AG10803 (cell line): ENCODE data around the gene ABCA7.

ENCODE experiments used
- DNase-seq: peaks from one replicate; pipeline ENCODE4 v3.0.0; 2010; ENCODE audit warnings: low read depth
- H3K4me3 ChIP-seq: 2 replicates; pipeline ENCODE4 v1.5.1; 2011; ENCODE audit warnings: mild to moderate bottlenecking, low read length, control low read depth
- TF ChIP-seq, protein P1 (sequence below): conservative IDR thresholded peaks from 2 replicates; pipeline ENCODE4 v1.5.1; 2011; ENCODE audit warnings: mild to moderate bottlenecking, low read length, control low read depth, inconsistent platforms

Gene ABCA7

DNA sequence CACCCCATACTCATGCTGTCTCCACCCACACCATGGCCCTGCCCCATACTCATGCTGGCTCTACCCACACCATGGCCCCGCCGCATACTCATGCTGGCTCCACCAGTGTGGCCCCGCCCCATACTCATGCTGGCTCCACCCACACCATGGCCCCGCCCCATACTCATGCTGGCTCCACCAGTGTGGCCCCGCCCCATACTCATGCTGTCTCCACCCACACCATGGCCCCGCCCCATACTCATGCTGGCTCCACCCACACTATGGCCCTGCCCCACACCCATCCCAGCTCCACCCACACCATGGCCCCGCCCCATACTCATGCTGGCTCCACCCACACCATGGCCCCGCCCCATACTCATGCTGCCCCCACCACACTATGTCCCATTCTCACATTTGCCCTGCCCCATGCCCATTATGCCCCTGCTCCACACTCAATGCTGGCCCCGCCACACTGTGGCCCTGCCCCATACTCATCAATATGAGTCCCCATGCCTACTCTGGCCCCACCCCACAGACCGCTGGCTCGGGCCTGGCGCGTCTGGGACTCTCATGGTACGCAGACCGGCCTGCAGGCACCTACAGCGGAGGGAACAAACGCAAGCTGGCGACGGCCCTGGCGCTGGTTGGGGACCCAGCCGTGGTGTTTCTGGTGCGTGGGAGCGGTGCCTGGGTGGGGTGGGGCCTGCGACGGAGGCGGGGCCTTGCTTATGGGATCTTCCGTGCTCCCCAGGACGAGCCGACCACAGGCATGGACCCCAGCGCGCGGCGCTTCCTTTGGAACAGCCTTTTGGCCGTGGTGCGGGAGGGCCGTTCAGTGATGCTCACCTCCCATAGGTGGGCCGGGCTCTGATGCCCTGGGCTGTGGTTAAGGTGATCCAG, 23.4 kb downstream of the ABCA7 start:
- H3K4me3 ChIP-seq = no peak overlapping the region
- TF ChIP-seq, protein P1, sequence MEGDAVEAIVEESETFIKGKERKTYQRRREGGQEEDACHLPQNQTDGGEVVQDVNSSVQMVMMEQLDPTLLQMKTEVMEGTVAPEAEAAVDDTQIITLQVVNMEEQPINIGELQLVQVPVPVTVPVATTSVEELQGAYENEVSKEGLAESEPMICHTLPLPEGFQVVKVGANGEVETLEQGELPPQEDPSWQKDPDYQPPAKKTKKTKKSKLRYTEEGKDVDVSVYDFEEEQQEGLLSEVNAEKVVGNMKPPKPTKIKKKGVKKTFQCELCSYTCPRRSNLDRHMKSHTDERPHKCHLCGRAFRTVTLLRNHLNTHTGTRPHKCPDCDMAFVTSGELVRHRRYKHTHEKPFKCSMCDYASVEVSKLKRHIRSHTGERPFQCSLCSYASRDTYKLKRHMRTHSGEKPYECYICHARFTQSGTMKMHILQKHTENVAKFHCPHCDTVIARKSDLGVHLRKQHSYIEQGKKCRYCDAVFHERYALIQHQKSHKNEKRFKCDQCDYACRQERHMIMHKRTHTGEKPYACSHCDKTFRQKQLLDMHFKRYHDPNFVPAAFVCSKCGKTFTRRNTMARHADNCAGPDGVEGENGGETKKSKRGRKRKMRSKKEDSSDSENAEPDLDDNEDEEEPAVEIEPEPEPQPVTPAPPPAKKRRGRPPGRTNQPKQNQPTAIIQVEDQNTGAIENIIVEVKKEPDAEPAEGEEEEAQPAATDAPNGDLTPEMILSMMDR = no peak
- DNase-seq = no peak

DNA sequence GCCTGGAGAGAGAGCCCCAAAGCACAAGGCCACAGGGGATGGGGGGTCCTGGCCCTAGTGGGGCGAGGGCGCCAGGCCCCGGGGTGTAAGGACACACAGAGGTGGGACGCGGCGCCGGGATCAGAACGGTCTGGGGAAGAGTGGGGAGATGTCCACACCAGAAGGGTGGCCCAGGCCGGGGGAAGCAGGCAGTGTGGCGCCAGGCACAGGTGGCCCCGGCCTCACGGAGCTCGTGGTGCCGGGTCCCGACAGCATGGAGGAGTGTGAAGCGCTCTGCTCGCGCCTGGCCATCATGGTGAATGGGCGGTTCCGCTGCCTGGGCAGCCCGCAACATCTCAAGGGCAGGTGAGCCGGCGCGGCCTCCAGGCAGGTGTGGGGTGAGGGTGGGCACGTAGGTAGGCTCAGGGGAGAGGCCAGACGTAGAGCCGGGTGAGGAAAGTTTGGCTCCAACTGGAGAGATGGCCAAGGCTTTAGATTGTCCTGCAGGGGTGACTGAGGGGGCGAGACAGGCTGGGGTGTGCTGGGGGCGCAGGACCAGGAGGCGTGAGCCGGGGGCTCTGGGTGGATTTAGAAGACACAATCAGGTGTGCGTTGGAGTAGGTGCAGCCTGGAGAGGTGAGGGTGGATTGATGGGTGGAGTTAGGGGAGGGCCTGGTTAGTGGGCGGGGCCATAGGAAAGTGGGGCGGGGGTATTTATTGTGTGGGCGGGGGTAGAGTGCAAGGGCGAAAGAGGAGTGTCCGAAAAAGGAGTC, 24.2 kb downstream of the ABCA7 start:
- no peak for DNase-seq
- TF ChIP-seq, protein P1 = no peak
- no peak overlapping the region for H3K4me3 ChIP-seq

DNA sequence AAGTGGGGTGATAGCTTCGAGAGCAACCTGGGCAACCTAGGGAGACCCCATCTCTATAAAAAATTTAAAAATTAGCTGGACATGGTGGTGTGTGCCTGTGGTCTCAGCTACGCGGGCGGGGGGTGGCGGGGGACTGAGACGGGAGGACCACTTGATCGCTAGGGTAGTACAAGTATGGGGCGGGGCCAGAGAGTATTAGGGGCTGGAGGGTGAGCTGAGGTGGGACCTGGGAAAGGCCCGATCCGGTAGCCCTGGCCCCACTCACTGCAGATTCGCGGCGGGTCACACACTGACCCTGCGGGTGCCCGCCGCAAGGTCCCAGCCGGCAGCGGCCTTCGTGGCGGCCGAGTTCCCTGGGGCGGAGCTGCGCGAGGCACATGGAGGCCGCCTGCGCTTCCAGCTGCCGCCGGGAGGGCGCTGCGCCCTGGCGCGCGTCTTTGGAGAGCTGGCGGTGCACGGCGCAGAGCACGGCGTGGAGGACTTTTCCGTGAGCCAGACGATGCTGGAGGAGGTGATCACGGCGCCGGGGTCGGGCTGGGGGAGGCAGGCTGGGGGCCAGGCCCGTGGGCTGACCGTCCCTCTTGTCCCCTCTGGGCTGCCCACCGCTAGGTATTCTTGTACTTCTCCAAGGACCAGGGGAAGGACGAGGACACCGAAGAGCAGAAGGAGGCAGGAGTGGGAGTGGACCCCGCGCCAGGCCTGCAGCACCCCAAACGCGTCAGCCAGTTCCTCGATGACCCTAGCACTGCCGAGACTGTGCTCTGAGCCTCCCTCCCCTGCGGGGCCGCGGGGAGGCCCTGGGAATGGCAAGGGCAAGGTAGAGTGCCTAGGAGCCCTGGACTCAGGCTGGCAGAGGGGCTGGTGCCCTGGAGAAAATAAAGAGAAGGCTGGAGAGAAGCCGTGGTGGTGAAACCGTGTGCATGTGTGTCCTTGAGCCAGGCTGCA, 25.0 kb downstream of the ABCA7 start:
- TF ChIP-seq, protein P1 = peak; percentile 49
- DNase-seq = peak; percentile 54
- H3K4me3 ChIP-seq = no peak overlapping the region

DNA sequence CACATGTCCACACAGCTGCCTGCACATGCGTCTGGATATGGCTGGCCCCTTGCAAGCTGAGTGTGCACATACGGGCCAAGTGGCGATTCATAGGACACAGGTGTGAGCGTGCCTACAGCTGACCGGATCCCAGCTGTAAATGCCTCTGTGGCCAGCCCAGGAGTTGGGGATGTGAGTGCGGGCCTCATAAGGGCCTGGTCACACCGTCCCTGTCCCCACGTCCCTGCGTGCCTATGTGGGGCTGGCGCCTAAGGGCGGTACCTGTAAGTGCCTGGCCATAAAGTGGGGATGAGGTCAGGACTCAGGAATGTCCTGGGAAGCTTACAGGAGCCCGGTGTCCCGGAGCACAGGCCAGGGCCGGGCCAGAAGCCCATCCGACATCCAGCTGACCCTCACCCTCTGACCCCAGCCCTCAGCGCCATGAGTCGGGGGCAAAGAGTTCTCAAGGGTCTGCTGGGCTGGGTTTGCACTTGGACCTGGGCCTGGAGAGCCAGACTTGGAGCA, 25.8 kb downstream of the ABCA7 start:
- TF ChIP-seq, protein P1 = no peak
- no peak overlapping the region for H3K4me3 ChIP-seq
- no peak for DNase-seq

DNA sequence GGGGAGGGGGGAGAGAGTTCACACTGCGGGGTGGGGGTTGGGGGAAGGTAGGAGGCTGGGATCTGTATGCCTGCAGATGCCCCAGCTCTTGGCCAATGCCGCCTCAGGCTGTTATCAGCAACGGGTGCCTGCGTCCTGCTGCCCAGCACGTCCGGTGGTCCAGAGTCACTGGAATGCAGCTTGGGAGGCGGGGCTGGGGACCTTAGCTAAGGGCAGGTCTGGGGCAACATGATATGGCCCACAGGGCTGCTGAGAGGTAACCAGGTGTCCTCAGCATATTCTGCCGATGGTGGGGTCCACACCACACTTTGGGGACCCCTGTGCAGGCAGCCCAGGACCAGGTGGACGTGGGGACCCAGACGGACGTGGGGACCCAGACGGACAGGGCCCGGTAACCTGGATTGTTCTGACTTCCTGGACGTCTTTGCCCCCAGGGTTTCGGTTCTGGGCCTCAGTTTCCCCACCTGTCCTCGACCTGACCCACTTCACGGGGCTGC, 26.4 kb downstream of the ABCA7 start:
- TF ChIP-seq, protein P1 = no peak
- no peak overlapping the region for H3K4me3 ChIP-seq
- no peak for DNase-seq

DNA sequence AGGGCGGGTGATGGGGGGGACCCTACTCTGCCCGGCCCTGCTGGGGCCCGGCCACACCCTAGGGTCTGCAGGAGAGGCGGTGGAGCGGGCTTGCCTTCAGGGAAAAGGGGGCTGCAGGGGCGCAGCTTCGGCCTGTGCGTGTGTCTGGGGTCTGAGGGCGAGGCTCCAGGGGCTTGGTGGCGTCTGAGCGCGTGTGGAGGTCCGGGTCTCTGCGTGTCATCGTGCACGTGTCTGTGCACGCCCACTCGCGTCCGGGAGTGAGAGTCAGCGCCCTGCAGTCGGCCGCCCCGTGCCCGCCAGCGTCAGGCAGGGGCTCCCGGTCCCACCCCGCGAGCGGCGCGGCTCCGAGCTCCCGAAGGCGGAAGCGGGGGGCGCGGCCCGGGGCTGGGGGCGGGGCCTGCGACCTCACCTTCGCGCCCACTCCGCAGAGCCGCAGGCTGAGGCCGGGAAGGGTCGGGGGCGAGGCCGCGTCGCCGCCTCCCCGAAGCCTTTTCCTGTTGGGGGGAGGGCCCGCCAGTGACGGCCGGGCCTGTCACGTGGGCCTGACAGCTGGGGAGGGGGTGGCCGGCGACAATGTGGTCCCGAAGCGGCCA, 26.9 kb downstream of the ABCA7 start, which contains the start of gene ARHGAP45:
TSS of gene ARHGAP45 (plus strand) at position 420 of the 593 bp plus-strand sequence. CDS start 239 bp downstream, outside the sequence.
- TF ChIP-seq, protein P1 = no peak
- H3K4me3 ChIP-seq = no peak within 1 kb of the TSS
- DNase-seq = no peak
